GM12878 (cell line): Measurements from ENCODE around the gene KCNJ13.

ENCODE experiments used
- CHD4 ChIP-seq: fragments of 200-600 bp; sonication (generic); IDR thresholded peaks from 2 replicates; pipeline ENCODE4 v1.6.1; 2016; ENCODE audit warnings: mild to moderate bottlenecking
- CTCF ChIP-seq, 3 experiments: IDR thresholded peaks in 2 of 3; conservative IDR thresholded peaks in 1 of 3; 2 replicates each; pipeline ENCODE4 v1.5.1; 2011; ENCODE audit warnings: low read depth in 3 of 3, low read length in 3 of 3, mild to moderate bottlenecking in 3 of 3, control low read depth in 2 of 3, moderate library complexity in 2 of 3, inconsistent platforms in 1 of 3, mixed read lengths in 1 of 3; ENCODE audit not compliant: control insufficient read depth in 2 of 3, insufficient read depth in 1 of 3; ENCODE audit errors: extremely low read depth in 1 of 3
- SIN3A ChIP-seq: IDR thresholded peaks from 2 replicates; pipeline ENCODE4 v1.6.1; 2012; ENCODE audit warnings: low read depth, low read length, improper control_type of control experiment
- TF ChIP-seq, protein P1 (sequence below): IDR thresholded peaks from 2 replicates; pipeline ENCODE4 v1.6.1; 2011; ENCODE audit warnings: low read depth, mild to moderate bottlenecking, low read length, moderate library complexity, borderline replicate concordance; ENCODE audit errors: extremely low read depth

- no peak for TF ChIP-seq CTCF (IDR thresholded peaks at IDR 0.05 in 2 of 3, conservative IDR thresholded peaks at IDR 0.05 in 1 of 3; ENCODE audit: control insufficient read depth in 2 of 3, extremely low read depth in 1 of 3, insufficient read depth in 1 of 3, low read depth in 3 of 3, low read length in 3 of 3)
- no peak for TF ChIP-seq CHD4
- TF ChIP-seq, protein P1, sequence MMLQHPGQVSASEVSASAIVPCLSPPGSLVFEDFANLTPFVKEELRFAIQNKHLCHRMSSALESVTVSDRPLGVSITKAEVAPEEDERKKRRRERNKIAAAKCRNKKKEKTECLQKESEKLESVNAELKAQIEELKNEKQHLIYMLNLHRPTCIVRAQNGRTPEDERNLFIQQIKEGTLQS: no peak
- TF ChIP-seq SIN3A: no peak
Observed at GRCh38 chr2:232783278-232783677, 6.9 kb upstream of the KCNJ13 start.
